D721Med (cell line): ENCODE measurements around the gene NSMCE1.

ENCODE experiments used
- DNase-seq: peaks from one replicate; pipeline ENCODE4 v3.0.0; 2011; ENCODE audit warnings: low spot score; ENCODE audit not compliant: insufficient read length
- FAIRE-seq: peaks from 2 replicates; lab custom pipeline; 2011; peaks lifted over from hg19 to GRCh38; lab: Jason Lieb, UNC
- TF ChIP-seq, protein P1 (sequence below): IDR thresholded peaks from 2 replicates; pipeline ENCODE4 v1.5.1; 2012; ENCODE audit warnings: mild to moderate bottlenecking, control low read depth; ENCODE audit not compliant: insufficient read depth; ENCODE audit errors: missing control alignments

Gene NSMCE1

DNA sequence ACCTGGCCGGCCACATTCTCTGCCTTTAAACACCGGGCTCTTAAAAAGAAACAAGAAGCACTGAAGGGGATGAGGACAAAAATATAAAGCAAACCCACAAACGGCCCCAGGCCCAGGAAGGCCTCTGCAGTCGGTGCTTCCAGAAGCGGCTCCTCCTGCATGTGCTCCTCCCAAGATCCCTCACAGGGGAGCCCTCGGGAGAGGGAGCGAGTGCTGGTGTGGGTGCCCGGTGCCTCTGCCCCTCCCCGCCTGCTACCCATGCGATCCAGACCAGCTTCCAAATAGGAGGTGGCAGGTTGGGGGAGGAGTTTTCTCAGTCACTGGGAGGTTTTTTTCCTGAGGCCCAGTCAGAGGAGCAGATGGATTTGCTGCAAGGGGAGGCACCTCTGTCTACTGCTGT is 49.4 kb downstream of the NSMCE1 start:
- TF ChIP-seq, protein P1, sequence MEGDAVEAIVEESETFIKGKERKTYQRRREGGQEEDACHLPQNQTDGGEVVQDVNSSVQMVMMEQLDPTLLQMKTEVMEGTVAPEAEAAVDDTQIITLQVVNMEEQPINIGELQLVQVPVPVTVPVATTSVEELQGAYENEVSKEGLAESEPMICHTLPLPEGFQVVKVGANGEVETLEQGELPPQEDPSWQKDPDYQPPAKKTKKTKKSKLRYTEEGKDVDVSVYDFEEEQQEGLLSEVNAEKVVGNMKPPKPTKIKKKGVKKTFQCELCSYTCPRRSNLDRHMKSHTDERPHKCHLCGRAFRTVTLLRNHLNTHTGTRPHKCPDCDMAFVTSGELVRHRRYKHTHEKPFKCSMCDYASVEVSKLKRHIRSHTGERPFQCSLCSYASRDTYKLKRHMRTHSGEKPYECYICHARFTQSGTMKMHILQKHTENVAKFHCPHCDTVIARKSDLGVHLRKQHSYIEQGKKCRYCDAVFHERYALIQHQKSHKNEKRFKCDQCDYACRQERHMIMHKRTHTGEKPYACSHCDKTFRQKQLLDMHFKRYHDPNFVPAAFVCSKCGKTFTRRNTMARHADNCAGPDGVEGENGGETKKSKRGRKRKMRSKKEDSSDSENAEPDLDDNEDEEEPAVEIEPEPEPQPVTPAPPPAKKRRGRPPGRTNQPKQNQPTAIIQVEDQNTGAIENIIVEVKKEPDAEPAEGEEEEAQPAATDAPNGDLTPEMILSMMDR, result no peak
- FAIRE-seq (no peak), DNase-seq (no peak)

DNA sequence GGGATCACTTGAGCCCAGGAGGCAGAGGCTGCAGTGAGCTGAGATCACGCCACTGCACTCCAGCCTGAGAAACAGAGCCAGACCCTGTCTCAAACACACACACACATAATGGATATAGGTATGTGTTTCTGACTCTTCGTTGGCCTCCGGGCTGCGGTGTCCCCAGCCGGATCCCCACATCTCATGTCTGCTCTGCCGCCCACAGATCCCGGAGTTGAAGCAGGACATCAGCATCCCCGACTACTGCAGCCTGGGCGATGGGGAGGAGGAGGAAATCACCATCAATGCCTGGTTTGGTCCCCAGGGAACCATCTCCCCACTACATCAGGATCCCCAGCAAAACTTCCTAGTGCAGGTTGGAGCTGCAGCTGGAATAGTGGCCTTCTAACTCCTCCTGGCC is 49.8 kb downstream of the NSMCE1 start:
- TF ChIP-seq, protein P1, result no peak
- FAIRE-seq, result no peak
- no peak for DNase-seq

DNA sequence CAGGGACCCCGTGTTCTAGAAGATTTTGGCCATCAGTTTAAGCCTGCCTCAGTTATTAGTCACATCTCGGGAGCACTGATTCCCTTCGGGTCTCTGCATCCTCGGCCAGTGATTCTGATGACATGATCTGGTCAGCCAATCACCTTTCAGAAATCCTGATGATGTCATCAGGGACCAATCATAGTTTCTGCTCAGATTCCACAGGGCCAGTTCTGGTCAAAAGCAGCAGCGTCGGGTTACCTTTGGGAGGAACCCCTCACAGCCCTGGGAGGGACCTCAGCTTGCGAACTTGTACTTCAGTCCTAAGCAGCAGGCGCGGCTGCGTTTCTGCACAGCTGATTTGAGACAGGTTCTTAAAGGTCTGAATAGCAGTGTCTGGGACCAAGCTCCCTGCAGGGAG is 51.3 kb downstream of the NSMCE1 start:
- TF ChIP-seq, protein P1, result no peak
- no peak for FAIRE-seq
- no peak for DNase-seq

DNA sequence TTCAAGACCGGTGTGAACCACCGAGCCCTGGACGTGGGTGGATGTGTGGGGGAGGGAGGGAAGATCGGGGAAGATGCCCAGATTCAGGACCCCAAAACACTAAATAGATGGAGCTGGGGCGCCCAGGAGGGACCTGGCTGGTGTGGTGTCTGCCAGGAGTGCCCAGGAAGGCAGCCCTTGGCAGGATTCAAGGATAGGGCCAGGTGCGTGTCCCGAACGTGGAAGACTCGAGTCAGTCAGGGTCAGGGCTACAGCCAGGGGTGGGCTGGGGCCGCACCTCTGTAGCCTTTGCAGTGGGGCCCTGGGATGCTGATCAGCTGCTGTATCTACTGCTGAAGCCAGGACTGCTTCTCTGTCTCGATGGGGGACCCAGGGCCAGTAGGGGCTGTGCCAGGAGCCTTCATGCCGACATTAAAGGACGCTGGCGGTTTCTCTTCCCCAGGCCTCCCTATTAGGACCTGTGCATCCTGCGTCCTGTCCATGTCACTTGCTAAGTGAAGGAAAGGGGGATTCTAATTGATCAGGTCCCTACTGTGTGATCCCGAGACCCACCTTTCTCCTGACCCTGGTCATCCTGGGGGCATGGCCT is 52.2 kb downstream of the NSMCE1 start:
- TF ChIP-seq, protein P1, result no peak
- no peak for FAIRE-seq
- DNase-seq, result no peak

DNA sequence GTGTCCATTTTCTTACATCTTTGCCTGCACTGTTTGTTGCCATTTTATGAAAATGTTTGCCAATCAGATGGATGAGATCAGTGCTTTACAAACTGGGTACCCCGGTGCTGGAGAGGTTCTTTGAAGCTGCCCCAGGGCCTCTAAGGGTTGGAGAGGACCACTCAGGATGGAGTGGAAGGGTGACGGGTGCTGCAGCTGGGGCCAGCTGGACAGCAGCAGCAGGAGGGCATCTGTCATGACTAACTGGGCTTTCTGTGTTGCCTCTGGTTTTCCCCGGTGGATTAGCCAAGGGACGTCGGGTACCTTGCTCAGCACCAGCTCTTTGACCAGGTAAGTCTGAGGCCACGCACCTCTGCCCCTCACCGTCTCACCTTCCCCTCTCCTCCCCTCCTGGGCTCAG is 52.9 kb downstream of the NSMCE1 start:
- no peak for FAIRE-seq
- no peak for DNase-seq
- TF ChIP-seq, protein P1, result no peak

DNA sequence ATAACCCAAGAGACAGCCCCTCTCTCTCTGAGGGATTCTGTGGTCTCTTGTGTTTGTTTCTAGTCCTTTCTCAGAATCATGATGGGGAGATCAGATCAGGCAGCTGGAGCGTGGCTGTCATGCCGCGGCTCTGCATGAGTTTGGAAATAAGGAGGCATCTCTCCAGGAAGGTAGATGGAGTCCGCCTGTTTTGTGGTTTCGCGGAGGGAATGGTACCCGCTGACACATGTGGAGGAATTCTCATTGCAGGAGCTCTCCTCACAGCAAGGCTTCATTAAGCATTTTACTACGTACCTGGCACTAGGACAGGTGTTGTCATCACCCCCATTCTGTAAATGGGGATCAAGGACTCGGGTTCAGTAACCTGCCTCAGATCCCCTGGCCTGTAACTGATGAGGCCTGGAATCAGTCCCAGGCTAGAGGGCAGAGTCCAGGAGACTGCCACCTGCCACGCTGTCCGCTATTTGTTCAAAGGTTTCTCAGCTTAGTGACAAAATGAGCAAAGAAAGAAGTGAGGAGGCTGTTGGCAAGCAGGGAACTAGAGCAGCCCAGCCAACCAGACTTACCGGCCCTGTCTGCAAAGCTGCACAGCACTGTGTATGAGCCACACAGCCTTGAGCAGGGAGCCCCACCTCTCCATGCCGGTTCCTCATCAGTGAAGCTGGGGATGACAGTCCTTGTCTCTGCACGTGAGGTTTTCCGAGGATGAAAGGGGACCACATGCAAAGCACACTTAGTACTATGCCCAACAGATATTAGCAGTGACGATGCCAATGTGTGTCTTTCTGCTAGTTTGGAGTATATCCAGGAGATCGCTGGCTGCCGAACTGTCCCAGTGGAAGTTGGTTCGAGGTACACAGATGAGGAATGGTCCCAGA is 54.2 kb downstream of the NSMCE1 start:
- no peak for DNase-seq
- no peak for FAIRE-seq

More for the DNA sequence above, 54.2 kb downstream of the NSMCE1 start:
- TF ChIP-seq, protein P1, result no peak
